ENCODE data around the gene PAPSS1.
"Not testable (repeated sequence)": the region's sequence is repeated elsewhere in the genome, so short reads cannot be mapped to it uniquely, and the experiment has no call there.

Gene PAPSS1

DNA sequence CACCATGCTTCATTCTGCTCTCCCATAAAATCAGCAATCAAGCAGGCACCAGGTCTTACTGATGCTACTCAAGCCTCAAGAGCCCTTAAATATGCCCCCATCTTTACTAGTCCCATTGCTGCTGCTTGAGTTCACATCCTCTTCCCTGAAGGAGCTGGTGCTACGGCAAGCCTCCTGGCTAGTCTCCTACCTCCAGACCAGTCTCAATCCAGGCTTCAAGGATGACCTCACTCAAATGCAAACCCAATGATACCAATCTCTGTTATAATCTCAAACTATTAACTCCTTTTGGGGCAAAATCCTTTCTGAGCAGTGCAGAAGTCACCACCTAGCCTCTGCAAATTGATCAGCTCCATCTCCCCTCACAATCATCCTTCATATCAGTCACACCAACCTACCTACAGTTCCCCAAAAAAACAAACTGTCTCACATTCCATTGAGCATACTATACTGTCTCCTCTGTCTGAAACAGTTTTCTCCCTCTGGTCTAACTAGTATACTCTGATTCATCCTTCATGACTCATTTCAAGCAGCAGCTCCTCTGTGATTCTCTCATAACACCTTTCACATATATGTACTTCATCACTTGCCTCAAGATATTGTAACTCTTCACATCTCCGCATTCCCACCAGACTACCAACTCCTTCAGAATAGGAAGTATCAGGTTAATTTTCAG is 30.0 kb downstream of the PAPSS1 start:
- DNase-seq (ENCODE audit: low spot score), result no peak

DNA sequence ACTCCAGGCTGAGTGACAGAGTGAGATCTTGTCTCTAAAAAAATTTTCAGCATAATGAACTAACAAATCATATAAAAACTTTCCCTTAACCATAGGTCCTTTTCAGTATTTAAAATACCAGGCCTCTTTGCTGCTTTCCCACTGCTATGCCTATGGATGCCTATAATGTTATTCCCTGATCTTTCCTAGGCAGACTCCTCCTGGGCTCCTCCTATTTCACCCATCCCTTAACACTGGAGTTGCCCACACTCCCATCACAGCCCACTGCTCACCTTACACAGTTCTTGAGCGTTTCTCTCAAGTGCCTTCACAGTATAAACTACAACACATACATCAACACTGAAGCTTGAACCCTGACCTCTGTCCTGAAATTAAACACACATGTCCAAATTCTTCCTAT is 31.6 kb downstream of the PAPSS1 start:
- no peak for DNase-seq (ENCODE audit: low spot score)

DNA sequence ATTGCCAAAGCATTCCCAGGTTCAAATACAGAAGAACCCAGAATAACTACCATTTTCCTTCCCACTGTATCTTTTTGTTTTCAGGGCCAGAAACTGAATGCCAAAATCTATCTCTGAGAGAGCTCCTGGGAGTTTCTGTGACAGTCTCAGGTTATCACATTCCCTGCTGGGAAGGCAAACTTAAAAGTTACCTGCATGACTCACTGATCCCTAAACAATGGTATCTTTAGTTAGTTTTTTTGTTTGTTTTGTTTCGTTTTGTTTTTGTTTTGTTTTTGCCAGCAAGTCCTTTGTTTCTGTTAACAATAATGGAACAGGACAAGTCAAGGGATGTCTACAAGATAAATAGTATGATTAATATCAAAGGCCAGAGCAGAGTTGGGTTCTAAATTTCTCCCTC is 34.3 kb downstream of the PAPSS1 start:
- no peak for DNase-seq (ENCODE audit: low spot score)

DNA sequence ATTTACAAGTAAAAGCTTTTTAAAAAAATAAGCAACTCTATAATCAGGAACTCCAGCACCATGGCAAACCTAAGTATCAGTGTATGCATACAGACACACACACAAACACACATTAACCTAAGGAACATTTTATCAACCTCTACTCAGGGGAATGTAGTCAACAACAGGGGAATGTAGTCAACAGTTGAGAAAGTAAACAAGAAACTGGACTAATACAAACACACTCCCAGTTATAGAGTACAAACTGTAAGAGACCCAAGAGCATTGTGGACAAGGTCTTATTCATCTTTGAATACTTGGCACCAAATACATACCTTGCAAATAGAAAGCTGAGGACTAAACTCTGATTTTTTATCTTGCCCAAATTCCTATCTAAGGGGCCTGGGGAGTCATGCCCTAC is 36.2 kb downstream of the PAPSS1 start:
- DNase-seq (ENCODE audit: low spot score), result no peak

DNA sequence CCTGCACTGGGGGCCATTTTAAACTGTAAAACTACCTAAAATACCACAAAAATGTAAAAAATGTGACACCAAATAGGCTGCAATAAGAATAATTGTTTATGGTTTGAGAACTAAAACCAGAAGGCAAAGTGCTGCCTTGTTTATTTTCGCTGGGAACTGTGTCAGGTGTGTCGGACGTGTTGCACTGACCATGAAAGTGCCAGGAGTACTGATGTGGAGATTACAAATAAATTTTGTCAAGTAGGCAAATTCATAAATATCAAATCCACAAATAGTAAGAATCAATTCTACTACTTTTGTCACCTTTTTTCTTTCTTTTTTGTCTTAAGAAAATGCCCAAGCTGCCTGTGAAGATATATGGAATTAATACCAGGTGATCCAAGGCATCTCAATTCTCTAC is 37.7 kb downstream of the PAPSS1 start:
- no peak for DNase-seq (ENCODE audit: low spot score)

DNA sequence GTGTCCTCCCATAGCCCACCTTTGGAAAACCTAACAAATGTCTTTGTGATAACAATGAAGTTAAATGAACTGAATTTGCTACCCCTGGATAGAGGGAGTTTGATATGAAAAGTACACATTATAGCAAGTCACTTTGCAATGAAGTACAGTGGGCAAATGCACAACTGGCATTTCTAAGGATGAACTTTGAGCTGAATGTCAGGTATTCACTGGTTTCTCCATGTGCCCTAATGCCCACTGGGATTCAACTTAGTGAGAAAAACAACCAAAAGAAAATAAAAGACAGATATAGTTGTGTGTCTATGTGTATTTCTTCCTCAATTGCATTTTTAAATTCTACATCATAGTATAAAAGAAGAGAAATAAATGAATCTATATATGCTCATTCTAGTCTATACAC is 51.0 kb downstream of the PAPSS1 start:
- no peak for DNase-seq (ENCODE audit: low spot score)

DNA sequence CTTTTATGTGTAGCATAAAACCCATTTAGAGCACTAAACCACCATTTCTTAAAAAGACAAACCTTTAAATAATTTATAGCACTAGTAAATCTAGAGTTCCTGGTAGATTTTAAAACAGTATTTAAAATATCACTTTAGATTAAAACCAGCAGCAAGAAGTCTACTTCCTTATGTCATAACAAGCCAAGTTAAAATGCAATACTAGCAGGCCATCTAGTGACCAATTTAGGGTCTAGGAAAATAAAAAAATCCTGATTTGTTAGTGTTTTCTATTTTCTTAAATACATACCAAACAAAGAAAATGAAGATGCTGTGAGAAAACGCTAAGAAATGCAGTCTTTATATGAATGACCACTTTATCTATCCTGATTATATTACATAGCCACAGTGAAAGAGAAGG is 53.9 kb downstream of the PAPSS1 start:
- DNase-seq (ENCODE audit: low spot score), result no peak

DNA sequence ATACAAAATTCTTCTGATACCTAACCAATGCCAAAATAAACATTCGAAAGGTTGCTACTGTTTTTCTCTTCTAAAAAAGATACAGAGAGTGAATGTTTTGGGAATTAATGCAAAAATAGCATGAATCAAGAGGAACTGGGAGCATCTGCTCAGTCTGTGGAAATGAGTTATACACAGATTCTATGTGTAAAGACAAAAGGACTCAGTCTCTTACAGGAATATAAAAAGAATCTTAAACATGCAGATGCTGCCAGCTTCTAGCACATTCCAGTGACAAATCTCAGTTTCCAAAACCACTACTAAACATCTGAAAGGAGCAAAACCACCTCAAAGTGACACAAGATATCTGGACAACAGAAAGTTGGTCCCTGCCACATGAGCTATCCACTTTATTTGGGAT is 55.0 kb downstream of the PAPSS1 start:
- DNase-seq (ENCODE audit: low spot score), result no peak

DNA sequence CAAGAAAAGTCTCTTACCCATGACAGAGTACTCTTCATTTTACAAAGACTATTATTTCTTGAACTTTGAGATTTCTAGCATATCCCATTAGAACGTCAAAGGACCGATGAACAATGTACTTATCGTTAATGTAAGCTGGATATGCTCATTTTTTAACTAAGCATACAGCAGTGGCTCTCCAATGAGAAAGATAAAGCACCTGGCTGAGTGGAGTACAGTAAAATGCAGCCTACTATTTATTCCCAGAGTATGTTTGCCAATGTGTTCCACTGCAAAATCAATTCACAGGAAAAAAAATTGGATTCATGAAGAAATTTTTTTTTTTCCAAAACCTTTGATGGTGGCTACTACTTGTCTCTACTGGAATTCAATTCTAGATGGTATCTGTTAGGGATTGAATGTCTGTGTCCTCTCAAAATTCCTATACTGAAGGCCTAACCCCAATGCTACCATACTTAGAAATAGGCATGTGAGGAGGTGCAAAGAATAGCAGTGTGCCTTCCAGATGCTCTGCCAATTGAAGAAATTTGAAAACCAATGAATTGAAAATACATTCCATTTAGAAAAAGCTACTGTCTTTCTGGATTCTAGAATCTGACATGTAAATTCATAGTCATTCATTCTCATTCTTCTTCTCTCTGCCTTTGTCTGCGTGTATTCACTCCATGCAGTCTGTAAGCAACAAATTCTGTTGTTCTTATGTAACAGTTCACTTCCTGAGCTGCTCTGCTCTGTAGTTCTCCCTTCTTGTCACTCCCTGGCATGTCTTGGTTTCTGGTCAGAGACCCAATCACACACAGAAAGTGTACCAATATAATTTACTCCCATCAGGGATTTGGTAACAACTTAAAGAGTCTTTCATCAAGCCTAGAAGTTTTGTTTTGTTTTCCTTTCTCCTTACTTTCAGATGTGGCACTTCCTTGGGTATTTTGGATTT is 61.4 kb downstream of the PAPSS1 start:
- no peak for DNase-seq (ENCODE audit: low spot score)

DNA sequence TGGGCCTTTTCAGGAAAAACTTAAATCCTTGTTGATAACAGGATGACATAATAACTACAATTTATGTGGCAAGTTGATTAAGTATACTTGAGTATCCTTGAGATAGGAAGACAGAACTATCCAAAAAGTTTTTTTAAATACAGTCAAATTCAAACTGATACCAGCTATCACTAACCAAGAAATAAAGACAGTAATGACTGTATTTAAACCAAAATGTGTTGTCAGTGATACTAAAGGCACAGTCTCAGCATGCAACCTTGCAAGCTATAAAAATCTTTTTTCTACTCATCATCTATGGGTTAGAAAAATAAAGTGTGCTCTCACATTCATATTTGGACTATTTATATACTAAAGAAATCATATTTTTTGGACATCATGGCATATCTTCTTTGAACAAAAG is 64.7 kb downstream of the PAPSS1 start:
- no peak for DNase-seq (ENCODE audit: low spot score)

DNA sequence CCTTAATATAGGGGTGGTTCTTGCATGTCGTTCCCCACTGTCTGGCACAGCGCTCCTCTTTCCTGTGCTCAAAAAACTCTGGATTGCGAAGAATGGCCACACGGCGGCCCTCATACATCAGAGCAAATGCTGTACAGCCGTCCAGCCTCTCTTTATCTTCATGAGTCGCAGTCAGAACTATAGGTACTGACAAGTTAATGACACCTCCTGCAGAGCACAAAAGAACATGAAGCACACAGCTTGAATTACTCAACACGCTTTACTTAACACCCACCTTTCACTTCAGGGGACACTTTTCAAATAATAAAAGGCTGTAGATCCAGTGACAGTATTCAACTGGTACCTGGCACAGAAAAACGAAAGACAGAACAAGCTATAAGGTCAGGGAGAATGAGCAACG is 65.3 kb downstream of the PAPSS1 start:
- peak; percentile 16 for DNase-seq (ENCODE audit: low spot score)

DNA sequence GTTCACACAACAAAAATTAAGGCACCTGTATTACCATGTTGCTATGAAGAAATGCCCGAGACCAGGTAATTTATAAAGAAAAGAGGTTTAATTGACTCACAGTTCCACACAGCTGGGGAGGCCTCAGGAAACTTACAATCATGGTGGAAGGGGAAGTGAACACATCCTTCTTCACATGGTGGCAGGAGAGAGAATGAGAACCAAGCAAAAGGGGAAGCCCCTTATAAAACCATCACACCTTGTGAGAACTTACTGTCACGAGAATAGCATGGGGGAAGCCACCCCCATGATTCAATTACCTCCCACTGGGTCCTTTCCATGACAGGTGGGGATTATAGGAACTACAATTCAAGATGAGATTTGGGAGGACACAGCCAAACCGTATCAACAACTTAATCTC is 68.6 kb downstream of the PAPSS1 start:
- DNase-seq (ENCODE audit: low spot score), result not testable (repeated sequence)

DNA sequence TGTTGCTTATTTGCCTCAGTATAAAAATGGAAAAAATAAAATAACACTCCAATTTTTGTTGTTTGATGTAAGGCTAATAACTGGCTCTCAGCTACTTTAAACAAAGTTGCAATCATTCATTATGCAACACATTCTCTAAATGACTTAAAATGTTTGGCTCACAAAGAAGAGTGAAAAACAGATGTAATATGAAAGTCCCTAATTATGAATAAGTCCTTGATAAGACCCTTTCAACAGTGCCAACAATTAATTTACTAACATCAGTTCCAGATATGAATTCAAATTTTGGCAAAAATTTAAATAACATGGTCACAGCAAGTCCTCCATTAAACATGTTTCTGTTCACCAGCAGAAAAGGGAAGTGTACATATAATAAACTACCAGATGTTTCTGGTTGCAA is 69.8 kb downstream of the PAPSS1 start:
- DNase-seq (ENCODE audit: low spot score), result no peak

DNA sequence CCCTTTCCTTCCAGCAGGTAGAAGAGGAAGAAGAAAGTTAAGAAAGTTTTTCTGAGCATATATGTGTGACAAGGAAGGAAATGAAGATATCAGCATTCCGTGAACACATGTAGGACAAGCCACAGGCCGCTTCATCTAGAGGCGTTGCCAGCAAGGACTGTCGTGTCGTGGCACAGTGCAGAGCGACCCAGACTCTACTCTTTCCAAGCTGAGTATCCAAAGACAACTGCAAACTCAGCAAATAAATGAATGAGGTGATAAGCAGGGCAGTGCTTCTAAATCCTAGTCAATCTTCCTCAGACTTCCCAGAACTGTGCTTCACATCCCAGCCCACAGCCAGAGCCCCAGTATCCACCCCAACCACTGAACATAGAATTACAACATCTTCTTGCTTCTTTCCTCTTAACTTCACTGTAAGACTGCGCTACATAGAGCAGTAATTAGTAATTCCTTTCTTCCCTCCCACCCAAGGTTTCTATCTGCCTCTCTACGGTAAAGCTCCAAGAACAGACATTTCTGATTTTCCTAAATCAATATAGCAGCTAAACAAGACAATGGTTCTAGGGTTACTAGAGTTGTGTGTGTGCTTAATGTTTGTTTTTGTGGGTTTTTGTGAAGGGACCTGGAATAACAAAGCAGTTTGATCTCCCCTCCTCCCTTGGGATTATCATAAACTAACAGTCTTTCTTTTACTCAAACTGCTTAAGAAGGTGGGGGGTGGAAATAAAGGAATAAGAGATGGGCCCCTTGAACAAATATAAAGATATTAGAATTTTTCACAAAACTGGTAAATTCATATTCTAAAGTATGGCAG is 71.6 kb downstream of the PAPSS1 start:
- DNase-seq (ENCODE audit: low spot score), result no peak

DNA sequence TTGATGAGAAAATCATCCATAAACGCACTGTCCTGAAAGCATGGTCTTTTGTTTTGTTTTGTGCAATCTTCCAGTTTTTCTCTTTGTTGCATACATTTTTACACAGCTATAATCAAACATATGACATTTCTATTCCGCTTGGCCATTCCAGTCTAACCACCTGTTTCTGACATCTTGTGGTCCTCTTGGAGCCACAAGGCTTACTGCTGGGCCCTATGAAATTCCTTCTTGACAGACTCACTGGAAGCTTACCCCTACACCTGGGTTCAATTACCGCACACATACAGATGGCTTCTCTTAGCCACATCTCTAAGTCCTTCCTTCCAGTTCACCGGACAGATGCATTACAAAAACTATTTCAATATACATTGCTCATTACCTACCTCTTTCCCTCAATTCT is 72.4 kb downstream of the PAPSS1 start:
- DNase-seq (ENCODE audit: low spot score), result no peak

DNA sequence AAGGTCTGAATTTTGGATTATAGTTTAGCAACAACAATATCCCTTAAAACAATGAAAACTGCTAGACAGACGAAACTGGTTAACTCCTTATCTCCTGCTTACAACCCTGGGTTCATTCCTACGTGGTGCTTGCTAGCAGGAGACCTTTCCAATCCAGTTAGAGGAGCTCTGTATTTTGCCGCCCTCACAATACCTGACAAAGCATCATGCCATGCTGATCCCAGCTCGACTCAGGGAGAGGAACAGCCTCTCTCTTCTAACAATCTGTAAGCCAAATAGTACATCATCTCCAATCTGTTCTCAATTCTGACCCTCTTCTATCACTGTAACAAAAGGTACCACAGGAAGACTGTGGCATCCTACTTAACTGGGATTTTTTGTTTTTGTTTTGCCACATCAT is 74.4 kb downstream of the PAPSS1 start:
- no peak for DNase-seq (ENCODE audit: low spot score)

DNA sequence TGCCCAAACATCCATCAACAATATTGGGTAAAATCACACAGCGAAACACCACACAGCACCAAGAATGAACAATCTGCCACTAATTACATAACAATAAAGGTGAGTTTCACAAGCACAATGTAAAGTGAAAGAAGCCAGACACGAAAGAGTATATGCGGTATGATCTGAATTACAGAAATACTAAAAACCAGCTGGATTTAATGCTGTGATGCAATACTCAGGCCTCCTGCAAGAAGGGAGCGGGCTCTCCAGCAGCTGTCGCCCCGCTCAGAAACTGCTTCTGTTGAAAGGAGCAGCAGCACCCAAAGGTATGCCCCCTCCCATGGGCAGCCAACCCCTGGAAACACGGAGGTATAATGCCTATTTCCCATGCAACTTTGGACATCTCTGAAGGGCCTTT is 77.0 kb downstream of the PAPSS1 start:
- DNase-seq (ENCODE audit: low spot score), result no peak

DNA sequence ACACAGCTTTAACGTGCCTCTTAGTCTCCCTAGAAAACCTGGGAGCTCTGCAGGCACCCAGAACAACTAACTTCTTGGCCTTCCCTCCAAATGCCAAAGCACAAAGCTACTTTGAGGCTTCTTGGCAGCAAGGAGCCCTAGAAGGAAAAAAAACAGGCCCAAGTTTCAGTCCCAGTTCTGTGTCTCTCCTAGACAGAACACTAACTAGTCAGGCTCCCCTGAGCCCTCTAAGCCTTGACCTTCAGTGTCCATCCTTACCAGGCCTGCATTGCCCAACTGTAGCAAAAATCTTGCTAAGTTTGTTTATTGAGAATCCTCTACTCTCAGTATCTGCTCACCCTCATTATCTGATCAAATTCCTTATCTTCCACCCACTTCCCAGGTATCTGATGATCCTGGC is 79.2 kb downstream of the PAPSS1 start:
- DNase-seq (ENCODE audit: low spot score), result no peak

DNA sequence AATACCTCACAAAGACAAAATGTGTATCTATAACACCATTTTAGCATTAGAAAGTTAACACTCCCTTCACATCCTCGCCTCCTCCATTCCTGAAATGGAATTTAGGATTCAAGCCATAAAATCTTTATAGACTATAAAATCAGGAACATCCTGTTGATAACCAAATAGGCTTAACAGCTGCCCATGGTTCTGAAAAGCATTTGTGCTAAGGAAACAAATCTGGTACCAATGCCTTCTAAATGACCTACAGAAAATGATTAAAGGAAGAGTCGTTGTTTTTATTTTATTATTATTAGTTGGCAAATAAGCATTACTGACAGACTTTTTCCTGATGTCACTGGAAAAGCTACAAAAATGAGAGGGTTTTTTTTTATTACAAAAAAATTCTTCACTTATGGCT is 79.8 kb downstream of the PAPSS1 start:
- no peak for DNase-seq (ENCODE audit: low spot score)

DNA sequence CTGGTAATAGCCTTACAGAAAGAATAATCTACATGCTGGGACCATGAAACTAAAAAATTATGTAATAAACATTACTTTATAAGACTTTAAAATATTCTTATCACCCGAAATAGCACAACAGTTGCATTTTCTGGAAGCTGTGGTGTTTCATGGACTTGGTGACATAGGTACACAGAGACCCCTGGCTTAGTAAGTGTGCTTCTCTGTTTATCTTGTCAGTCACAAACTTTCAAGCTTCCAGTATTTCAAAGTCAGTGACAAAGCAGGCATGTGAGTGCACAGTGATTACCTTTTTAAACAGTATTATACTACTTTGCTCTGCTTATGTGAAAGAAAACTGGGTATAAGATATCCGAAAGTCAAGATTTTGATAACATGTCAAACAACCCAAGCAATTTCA is 84.3 kb downstream of the PAPSS1 start:
- no peak for DNase-seq (ENCODE audit: low spot score)

DNA sequence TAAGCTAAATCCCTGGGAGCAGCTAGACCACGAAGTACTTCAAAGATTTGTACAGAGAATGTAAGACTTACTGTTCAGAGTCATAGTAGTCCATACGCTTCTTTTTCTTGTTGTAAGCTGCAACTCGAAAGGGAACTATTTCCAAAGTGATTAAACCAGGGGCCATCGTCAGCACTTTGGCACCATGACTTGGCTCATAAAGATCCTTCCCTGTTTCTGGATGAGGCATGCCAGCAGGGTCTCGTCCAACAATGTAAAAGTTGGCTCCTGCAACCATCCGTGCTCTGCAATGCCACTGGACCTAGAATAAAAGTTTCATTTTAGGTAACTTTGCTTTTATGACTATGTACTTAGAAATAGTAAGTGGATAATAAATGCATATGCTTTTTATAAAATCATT is 88.5 kb downstream of the PAPSS1 start:
- DNase-seq (ENCODE audit: low spot score), result no peak

DNA sequence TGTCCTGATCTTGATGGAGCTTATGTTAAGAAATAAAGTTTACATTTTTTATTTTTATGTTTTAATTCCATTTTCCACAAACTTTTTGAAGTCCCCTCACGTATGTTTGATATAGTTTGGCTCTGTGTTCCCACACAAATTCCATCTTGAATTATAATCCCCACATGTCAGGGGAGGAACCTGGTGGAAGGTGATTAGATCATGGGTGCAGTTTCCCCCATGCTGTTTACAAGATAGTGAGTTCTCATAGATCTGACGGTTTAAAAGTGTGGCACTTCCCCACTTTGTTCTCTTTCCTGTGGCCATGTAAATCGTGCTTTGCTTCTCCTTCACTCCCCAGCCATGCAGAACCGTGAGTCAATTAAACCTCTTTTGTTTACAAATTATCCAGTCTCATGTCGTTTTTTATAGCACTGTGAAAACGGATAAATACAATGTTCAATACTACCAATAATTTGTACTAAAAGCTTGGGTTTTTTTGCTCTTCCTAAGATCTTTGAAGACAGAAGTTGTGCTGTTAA is 89.8 kb downstream of the PAPSS1 start:
- no peak for DNase-seq (ENCODE audit: low spot score)

DNA sequence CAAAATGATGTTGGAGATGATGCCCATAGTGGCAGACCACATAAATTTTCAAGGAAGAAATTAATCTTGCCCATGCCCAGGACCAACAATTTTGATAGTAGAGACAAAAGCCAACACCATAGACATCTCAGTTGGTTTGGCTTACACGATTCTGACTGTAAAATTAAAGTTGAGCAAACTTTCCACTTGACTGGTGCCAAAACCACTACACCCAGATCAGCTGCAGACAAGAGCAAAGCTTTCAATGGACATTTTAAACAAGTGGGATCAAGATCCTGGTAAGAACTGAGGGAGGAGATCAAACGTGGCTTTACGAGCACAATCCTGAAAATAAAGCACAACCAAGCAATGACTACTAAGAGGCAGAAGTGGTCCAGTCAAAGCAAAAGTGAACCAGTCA is 90.7 kb downstream of the PAPSS1 start:
- no peak for DNase-seq (ENCODE audit: low spot score)

Measured in iPS-NIHi11 (cell line).